Ishikawa (cell line): ENCODE measurements around the gene AGFG2.

Experiments
- CEBPB ChIP-seq: IDR thresholded peaks from 2 replicates; pipeline ENCODE4 v1.6.1; 2012
- CREB1 ChIP-seq: IDR thresholded peaks from 2 replicates; pipeline ENCODE4 v1.6.1; 2012; ENCODE audit warnings: low read depth
- EGR1 ChIP-seq: IDR thresholded peaks from 2 replicates; pipeline ENCODE4 v1.6.1; 2012
- EP300 ChIP-seq: IDR thresholded peaks from 2 replicates; pipeline ENCODE4 v1.6.1; 2012; ENCODE audit warnings: borderline replicate concordance
- FOXM1 ChIP-seq: IDR thresholded peaks from 2 replicates; pipeline ENCODE4 v1.6.1; 2012; ENCODE audit warnings: low read depth, borderline replicate concordance
- MAX ChIP-seq: IDR thresholded peaks from 2 replicates; pipeline ENCODE4 v1.6.1; 2012
- NFIC ChIP-seq: IDR thresholded peaks from 2 replicates; pipeline ENCODE4 v1.6.1; 2012
- RAD21 ChIP-seq: IDR thresholded peaks from 2 replicates; pipeline ENCODE4 v1.6.1; 2012; ENCODE audit warnings: low read depth
- TAF1 ChIP-seq: IDR thresholded peaks from 2 replicates; pipeline ENCODE4 v1.6.1; 2012; ENCODE audit warnings: low read depth, mild to moderate bottlenecking
- TCF12 ChIP-seq: IDR thresholded peaks from 2 replicates; pipeline ENCODE4 v1.6.1; 2012; ENCODE audit warnings: low read depth
- TEAD4 ChIP-seq: IDR thresholded peaks from 2 replicates; pipeline ENCODE4 v1.6.1; 2012
- USF1 ChIP-seq: IDR thresholded peaks from 2 replicates; pipeline ENCODE4 v1.6.1; 2012
- YY1 ChIP-seq: IDR thresholded peaks from 2 replicates; pipeline ENCODE4 v1.6.1; 2012; ENCODE audit warnings: low read depth
- ZBTB7A ChIP-seq: IDR thresholded peaks from 2 replicates; pipeline ENCODE4 v1.6.1; 2012; ENCODE audit warnings: low read depth
- TF ChIP-seq, protein P1 (sequence below): IDR thresholded peaks from 2 replicates; pipeline ENCODE4 v1.6.1; 2012; ENCODE audit warnings: low read depth, mild to moderate bottlenecking

The AGFG2 gene

GRCh38 chr7:100602889-100603725 is 64.1 kb downstream of the AGFG2 start:
- TF ChIP-seq CEBPB (no peak), CREB1 (no peak)
- TF ChIP-seq, protein P1, sequence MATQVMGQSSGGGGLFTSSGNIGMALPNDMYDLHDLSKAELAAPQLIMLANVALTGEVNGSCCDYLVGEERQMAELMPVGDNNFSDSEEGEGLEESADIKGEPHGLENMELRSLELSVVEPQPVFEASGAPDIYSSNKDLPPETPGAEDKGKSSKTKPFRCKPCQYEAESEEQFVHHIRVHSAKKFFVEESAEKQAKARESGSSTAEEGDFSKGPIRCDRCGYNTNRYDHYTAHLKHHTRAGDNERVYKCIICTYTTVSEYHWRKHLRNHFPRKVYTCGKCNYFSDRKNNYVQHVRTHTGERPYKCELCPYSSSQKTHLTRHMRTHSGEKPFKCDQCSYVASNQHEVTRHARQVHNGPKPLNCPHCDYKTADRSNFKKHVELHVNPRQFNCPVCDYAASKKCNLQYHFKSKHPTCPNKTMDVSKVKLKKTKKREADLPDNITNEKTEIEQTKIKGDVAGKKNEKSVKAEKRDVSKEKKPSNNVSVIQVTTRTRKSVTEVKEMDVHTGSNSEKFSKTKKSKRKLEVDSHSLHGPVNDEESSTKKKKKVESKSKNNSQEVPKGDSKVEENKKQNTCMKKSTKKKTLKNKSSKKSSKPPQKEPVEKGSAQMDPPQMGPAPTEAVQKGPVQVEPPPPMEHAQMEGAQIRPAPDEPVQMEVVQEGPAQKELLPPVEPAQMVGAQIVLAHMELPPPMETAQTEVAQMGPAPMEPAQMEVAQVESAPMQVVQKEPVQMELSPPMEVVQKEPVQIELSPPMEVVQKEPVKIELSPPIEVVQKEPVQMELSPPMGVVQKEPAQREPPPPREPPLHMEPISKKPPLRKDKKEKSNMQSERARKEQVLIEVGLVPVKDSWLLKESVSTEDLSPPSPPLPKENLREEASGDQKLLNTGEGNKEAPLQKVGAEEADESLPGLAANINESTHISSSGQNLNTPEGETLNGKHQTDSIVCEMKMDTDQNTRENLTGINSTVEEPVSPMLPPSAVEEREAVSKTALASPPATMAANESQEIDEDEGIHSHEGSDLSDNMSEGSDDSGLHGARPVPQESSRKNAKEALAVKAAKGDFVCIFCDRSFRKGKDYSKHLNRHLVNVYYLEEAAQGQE: no peak

GRCh38 chr7:100603726-100604027 is 64.7 kb downstream of the AGFG2 start:
- no peak for TF ChIP-seq EGR1
- TF ChIP-seq MAX: 0 out of 2 replicates have a peak, but pooled peaks have one; percentile 29
- no peak for TF ChIP-seq EP300

DNA sequence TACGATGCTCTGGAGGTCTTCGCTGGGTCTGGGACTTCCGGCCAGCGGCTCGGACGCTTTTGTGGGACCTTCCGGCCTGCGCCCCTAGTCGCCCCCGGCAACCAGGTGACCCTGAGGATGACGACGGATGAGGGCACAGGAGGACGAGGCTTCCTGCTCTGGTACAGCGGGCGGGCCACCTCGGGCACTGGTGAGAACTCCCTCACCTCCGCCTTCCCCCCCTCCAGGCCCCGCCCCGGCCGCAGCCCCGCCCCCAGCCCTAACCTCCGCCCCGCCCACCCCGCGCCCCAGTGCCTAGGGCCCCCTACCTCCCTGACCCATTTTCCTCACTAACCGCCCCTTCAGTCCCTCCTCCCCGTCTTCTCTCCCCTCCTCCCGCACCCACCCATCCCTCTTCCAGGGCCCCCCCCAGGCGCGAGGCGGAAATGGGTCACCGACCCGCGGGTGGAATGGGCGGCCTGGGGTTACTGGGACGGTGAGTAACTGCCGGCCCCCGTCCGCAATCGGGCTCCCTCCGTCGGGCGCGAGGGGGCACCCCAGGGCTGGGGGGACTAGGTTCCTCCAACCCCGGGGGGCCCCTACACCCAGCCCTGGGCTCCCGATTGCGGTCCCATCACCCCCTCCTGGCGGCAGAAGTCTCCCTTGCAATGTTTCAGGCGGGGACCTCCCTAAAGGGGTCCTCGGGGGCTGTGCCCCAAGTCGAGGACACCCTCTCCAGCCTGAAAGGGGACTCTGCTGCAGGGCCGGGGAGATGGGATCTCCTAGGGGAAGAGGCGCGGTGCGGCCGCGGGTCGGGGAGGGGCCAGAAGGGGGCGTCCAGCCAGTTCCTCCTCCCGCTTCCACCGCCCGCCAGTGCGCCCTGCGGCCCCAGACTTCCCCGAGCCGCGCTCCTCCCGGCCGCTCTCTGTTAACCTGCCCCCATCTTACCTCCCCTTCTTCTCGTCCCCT is 65.3 kb downstream of the AGFG2 start:
- TF ChIP-seq TAF1: peak; percentile 19; the same call in 1 of the 2 replicates
- TF ChIP-seq MAX: no peak; the same call in none of the 2 replicates
- peak; percentile 87; the same call in 1 of the 2 replicates for TF ChIP-seq ZBTB7A

- TF ChIP-seq YY1: no peak
- TF ChIP-seq ZBTB7A: peak; percentile 16; the same call in 1 of the 2 replicates
Observed at GRCh38 chr7:100604976-100605911, 66.2 kb downstream of the AGFG2 start.

DNA sequence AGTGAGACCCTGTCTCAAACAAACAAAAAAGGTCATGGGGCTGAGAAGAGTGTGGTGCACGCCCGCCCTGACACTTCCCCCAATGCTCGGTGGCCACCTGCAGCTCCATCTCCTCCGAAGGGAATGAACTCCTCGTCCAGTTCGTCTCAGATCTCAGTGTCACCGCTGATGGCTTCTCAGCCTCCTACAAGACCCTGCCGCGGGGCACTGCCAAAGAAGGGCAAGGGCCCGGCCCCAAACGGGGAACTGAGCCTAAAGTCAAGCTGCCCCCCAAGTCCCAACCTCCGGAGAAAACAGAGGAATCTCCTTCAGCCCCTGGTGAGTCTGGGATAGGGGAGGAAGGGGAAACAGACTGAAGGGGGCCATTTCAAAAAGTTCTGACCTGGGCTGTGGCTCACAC is 67.3 kb downstream of the AGFG2 start:
- TF ChIP-seq TAF1: no peak
- no peak for TF ChIP-seq FOXM1
- TF ChIP-seq RAD21: no peak
- TF ChIP-seq CREB1: no peak
- TF ChIP-seq ZBTB7A: no peak
- TF ChIP-seq EGR1: no peak
- no peak for TF ChIP-seq EP300
- TF ChIP-seq NFIC: no peak

DNA sequence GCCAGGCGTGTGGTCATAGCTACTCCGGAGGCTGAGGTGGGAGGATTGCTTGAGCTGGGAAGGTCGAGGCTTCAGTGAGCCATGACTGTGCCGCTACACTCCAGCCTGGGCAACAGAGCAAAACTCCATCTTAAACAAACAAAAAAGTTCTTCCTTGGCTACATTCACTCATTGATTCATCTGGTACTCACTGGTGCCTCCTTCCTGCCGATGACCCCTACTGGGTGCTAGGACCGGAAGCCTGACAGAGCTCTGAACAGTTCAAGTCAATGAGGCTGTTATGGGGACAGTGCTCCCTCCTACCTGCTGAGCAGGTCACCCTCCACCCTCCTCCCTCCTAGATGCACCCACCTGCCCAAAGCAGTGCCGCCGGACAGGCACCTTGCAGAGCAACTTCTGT is 68.1 kb downstream of the AGFG2 start:
- TF ChIP-seq NFIC: no peak
- TF ChIP-seq YY1: no peak
- TF ChIP-seq EGR1: no peak
- no peak for TF ChIP-seq MAX
- no peak for TF ChIP-seq RAD21
- no peak for TF ChIP-seq CREB1
- no peak for TF ChIP-seq EP300
- no peak for TF ChIP-seq TCF12
- TF ChIP-seq FOXM1: no peak
- TF ChIP-seq USF1: no peak
- no peak for TF ChIP-seq ZBTB7A
- TF ChIP-seq TEAD4: no peak
- TF ChIP-seq CEBPB: no peak
- TF ChIP-seq, protein P1: no peak
- TF ChIP-seq TAF1: no peak
